ENCODE data around the gene FGF18. TPM values are rescaled to one million over a fixed set of nuclear protein-coding genes. Genes with fewer than 3 reads are reported as not detected.
"Not testable (repeated sequence)": the region's sequence is repeated elsewhere in the genome, so short reads cannot be mapped to it uniquely, and the experiment has no call there.

The FGF18 gene
- total RNA-seq, 1 donor from 2014 or later = 0.06 TPM

- Histone ChIP-seq H3K27me3 (no peaks in the 10 kb centered on the region), H3K9ac (no peak overlapping the region), H3K9me3 (ENCODE audit: low read depth) (no peaks in the 10 kb centered on the region), H3K27ac (no peak overlapping the region), H3K36me3 (no peaks in the 10 kb centered on the region), H4K20me1 (ENCODE audit: low read depth) (no peaks in the 10 kb centered on the region), H3F3A (ENCODE audit: low read depth) (peaks cover 20% of the 10 kb centered on the region), H2AFZ (replicated peaks) (peak overlapping the region; percentile 43), H3K4me1 (peaks cover 12% of the 10 kb centered on the region), H3K4me3 (no peak overlapping the region), H3K4me2 (peak overlapping the region; percentile 48), H3K79me2 (ENCODE audit: low read depth) (no peaks in the 10 kb centered on the region)
- DNase-seq (ENCODE audit: low spot score) = no peak
- Mint-ChIP-seq H3K27me3 (ENCODE audit: insufficient read depth, low read depth) (peaks cover 3% of the 10 kb centered on the region), H3K4me1 (peaks cover 29% of the 10 kb centered on the region), H3K9me3 (peaks cover 2% of the 10 kb centered on the region), H3K27ac (peak overlapping the region; percentile 97), H3K36me3 (no peaks in the 10 kb centered on the region), H3K4me3 (peak overlapping the region; percentile 55)
- TF ChIP-seq EZH2phosphoT487 (IDR thresholded peaks at IDR 0.05) (no peak), EZH2 (IDR thresholded peaks at IDR 0.05) (no peak)
- TF ChIP-seq, protein P1, sequence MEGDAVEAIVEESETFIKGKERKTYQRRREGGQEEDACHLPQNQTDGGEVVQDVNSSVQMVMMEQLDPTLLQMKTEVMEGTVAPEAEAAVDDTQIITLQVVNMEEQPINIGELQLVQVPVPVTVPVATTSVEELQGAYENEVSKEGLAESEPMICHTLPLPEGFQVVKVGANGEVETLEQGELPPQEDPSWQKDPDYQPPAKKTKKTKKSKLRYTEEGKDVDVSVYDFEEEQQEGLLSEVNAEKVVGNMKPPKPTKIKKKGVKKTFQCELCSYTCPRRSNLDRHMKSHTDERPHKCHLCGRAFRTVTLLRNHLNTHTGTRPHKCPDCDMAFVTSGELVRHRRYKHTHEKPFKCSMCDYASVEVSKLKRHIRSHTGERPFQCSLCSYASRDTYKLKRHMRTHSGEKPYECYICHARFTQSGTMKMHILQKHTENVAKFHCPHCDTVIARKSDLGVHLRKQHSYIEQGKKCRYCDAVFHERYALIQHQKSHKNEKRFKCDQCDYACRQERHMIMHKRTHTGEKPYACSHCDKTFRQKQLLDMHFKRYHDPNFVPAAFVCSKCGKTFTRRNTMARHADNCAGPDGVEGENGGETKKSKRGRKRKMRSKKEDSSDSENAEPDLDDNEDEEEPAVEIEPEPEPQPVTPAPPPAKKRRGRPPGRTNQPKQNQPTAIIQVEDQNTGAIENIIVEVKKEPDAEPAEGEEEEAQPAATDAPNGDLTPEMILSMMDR (IDR thresholded peaks at IDR 0.05) = no peak
These were observed 75.8 kb downstream of the FGF18 start for GRCh38 chr5:171495122-171495700.

GRCh38 chr5:171496456-171496855, 77.0 kb downstream of the FGF18 start:
- peaks cover 2% of the 10 kb centered on the region for H3K9me3 Mint-ChIP-seq
- Histone ChIP-seq H3K4me3 (no peak overlapping the region), H4K20me1 (ENCODE audit: low read depth) (no peaks in the 10 kb centered on the region), H3K27ac (no peak overlapping the region), H3K79me2 (ENCODE audit: low read depth) (no peaks in the 10 kb centered on the region), H3K9me3 (ENCODE audit: low read depth) (no peaks in the 10 kb centered on the region), H2AFZ (replicated peaks) (no peak overlapping the region), H3K36me3 (no peaks in the 10 kb centered on the region), H3K4me1 (peaks cover 12% of the 10 kb centered on the region), H3F3A (ENCODE audit: low read depth) (peaks cover 20% of the 10 kb centered on the region), H3K4me2 (no peak overlapping the region), H3K9ac (no peak overlapping the region), H3K27me3 (no peaks in the 10 kb centered on the region)
- H3K4me3 Mint-ChIP-seq = no peak overlapping the region
- H3K27ac Mint-ChIP-seq = peak overlapping the region; percentile 50
- H3K27me3 Mint-ChIP-seq (ENCODE audit: insufficient read depth, low read depth) = peaks cover 3% of the 10 kb centered on the region
- H3K4me1 Mint-ChIP-seq = peaks cover 29% of the 10 kb centered on the region
- no peak for DNase-seq (ENCODE audit: low spot score)
- H3K36me3 Mint-ChIP-seq = no peaks in the 10 kb centered on the region
- no peak for TF ChIP-seq EZH2 (IDR thresholded peaks at IDR 0.05)
- TF ChIP-seq, protein P1 (IDR thresholded peaks at IDR 0.05) = no peak
- TF ChIP-seq EZH2phosphoT487 (IDR thresholded peaks at IDR 0.05) = no peak

- not testable (repeated sequence) for DNase-seq (ENCODE audit: low spot score); H3K4me3 Mint-ChIP-seq; H3K9ac ChIP-seq; H3K9me3 ChIP-seq (ENCODE audit: low read depth); H3K4me2 ChIP-seq; H3K4me3 ChIP-seq; H2AFZ ChIP-seq (replicated peaks); H3K79me2 ChIP-seq (ENCODE audit: low read depth); H3K9me3 Mint-ChIP-seq; H4K20me1 ChIP-seq (ENCODE audit: low read depth); H3K27me3 ChIP-seq; H3K27ac Mint-ChIP-seq; H3K27me3 Mint-ChIP-seq (ENCODE audit: insufficient read depth, low read depth); H3K36me3 ChIP-seq; H3K36me3 Mint-ChIP-seq; H3K27ac ChIP-seq
- peaks cover 20% of the 10 kb centered on the region for H3F3A ChIP-seq (ENCODE audit: low read depth)
- peaks cover 12% of the 10 kb centered on the region for H3K4me1 ChIP-seq
- H3K4me1 Mint-ChIP-seq = peaks cover 29% of the 10 kb centered on the region
These were observed 78.0 kb downstream of the FGF18 start for GRCh38 chr5:171497494-171497893.

GRCh38 chr5:171498166-171498565, 78.7 kb downstream of the FGF18 start:
- Histone ChIP-seq H3K9me3 (ENCODE audit: low read depth) (no peaks in the 10 kb centered on the region), H3F3A (ENCODE audit: low read depth) (peaks cover 18% of the 10 kb centered on the region), H3K9ac (no peak overlapping the region), H3K4me3 (no peak overlapping the region), H3K27ac (no peak overlapping the region), H3K4me2 (no peak overlapping the region), H3K79me2 (ENCODE audit: low read depth) (no peaks in the 10 kb centered on the region), H3K27me3 (no peaks in the 10 kb centered on the region), H4K20me1 (ENCODE audit: low read depth) (no peaks in the 10 kb centered on the region), H2AFZ (replicated peaks) (no peak overlapping the region), H3K36me3 (no peaks in the 10 kb centered on the region), H3K4me1 (peaks cover 12% of the 10 kb centered on the region)
- no peak overlapping the region for H3K27ac Mint-ChIP-seq
- H3K4me1 Mint-ChIP-seq = peaks cover 27% of the 10 kb centered on the region
- no peaks in the 10 kb centered on the region for H3K36me3 Mint-ChIP-seq
- H3K27me3 Mint-ChIP-seq (ENCODE audit: insufficient read depth, low read depth) = peaks cover 7% of the 10 kb centered on the region
- DNase-seq (ENCODE audit: low spot score) = no peak
- peaks cover 2% of the 10 kb centered on the region for H3K9me3 Mint-ChIP-seq
- H3K4me3 Mint-ChIP-seq = no peak overlapping the region
- TF ChIP-seq, protein P1 (IDR thresholded peaks at IDR 0.05) = no peak
- no peak for TF ChIP-seq EZH2 (IDR thresholded peaks at IDR 0.05)
- TF ChIP-seq EZH2phosphoT487 (IDR thresholded peaks at IDR 0.05) = no peak

Data from neural progenitor cell (in vitro differentiated cells).